Epithelial cell of proximal tubule (primary cell): ENCODE measurements around the gene PAM16. TPM values are rescaled to one million over a fixed set of nuclear protein-coding genes. Genes with fewer than 3 reads are reported as not detected.

Experiments used
- DNase-seq: peaks from one replicate; pipeline ENCODE4 v3.0.0-alpha.2; 2011; ENCODE audit warnings: low read depth
- H3K4me3 ChIP-seq: 2 replicates; pipeline ENCODE4 v1.5.1; 2011; ENCODE audit warnings: low read depth, mild to moderate bottlenecking, low read length
- CTCF ChIP-seq: conservative IDR thresholded peaks from 2 replicates; pipeline ENCODE4 v1.5.1; 2012; ENCODE audit warnings: low read depth, mild to moderate bottlenecking, low read length
- total RNA-seq: library from RNA; depleted of rRNA; stranded (reverse); fragments of >200 nt; gene quantifications from 2 replicates; pipeline ENCODE4 v1.2.3, GENCODE V29; 2015

The PAM16 gene
- total RNA-seq, 1 donor from 2014 or later: 75.1 TPM

GRCh38 chr16:4323845-4324488, 27.2 kb downstream of the PAM16 start:
- peak overlapping the region; percentile 2 for H3K4me3 ChIP-seq
- TF ChIP-seq CTCF: no peak
- no peak for DNase-seq

GRCh38 chr16:4323071-4323844, 27.9 kb downstream of the PAM16 start:
- no peak overlapping the region for H3K4me3 ChIP-seq
- no peak for TF ChIP-seq CTCF
- no peak for DNase-seq

- H3K4me3 ChIP-seq: no peak overlapping the region
- DNase-seq: no peak
- no peak for TF ChIP-seq CTCF
Observed at GRCh38 chr16:4322121-4323052, 28.7 kb downstream of the PAM16 start.

GRCh38 chr16:4321286-4322120, 29.6 kb downstream of the PAM16 start:
- H3K4me3 ChIP-seq: no peak overlapping the region
- DNase-seq: no peak
- no peak for TF ChIP-seq CTCF

- no peak for TF ChIP-seq CTCF
- H3K4me3 ChIP-seq: no peak overlapping the region
- DNase-seq: no peak
Observed at GRCh38 chr16:4320571-4321137, 30.5 kb downstream of the PAM16 start.
